HG03139 (cell line): ENCODE data around the gene LRGUK.
A peak's percentile ranks its signal among the peaks of the same experiment; 100 is the strongest.

Source experiments
- ATAC-seq: cut with Tn5 transposase; IDR thresholded peaks from one replicate; pipeline ENCODE4 v1.9.1; 2021; ENCODE audit not compliant: unreplicated experiment

LRGUK gene

GRCh38 chr7:134122980-134123379 is 4.2 kb upstream of the LRGUK start:
- no peak for ATAC-seq

- no peak for ATAC-seq
These were observed 994 bp upstream of the LRGUK start for GRCh38 chr7:134126146-134126545.

- no peak for ATAC-seq
These were observed 559 bp upstream of the LRGUK start for GRCh38 chr7:134126596-134126965.

- no peak for ATAC-seq
These were observed 1.7 kb downstream of the LRGUK start for GRCh38 chr7:134128829-134129228.

- no peak for ATAC-seq
These were observed 2.9 kb downstream of the LRGUK start for GRCh38 chr7:134129856-134130523.

GRCh38 chr7:134134004-134134403 is 6.9 kb downstream of the LRGUK start:
- no peak for ATAC-seq

- ATAC-seq, result peak; percentile 91
These were observed 14.0 kb downstream of the LRGUK start for GRCh38 chr7:134140889-134141867.

GRCh38 chr7:134141868-134142264 is 14.7 kb downstream of the LRGUK start:
- ATAC-seq, result no peak

- ATAC-seq, result no peak
These were observed 26.5 kb downstream of the LRGUK start for GRCh38 chr7:134153493-134154136.

GRCh38 chr7:134154581-134155130 is 27.5 kb downstream of the LRGUK start:
- no peak for ATAC-seq

GRCh38 chr7:134155206-134155605 is 28.1 kb downstream of the LRGUK start:
- ATAC-seq, result no peak

GRCh38 chr7:134155871-134156270 is 28.7 kb downstream of the LRGUK start:
- ATAC-seq, result no peak

GRCh38 chr7:134165252-134165651 is 38.1 kb downstream of the LRGUK start:
- ATAC-seq, result no peak

- ATAC-seq, result no peak
These were observed 40.1 kb downstream of the LRGUK start for GRCh38 chr7:134167250-134167649.

GRCh38 chr7:134167841-134168240 is 40.7 kb downstream of the LRGUK start:
- ATAC-seq, result no peak

GRCh38 chr7:134174795-134175261 is 47.7 kb downstream of the LRGUK start:
- ATAC-seq, result peak; percentile 85

- no peak for ATAC-seq
These were observed 48.3 kb downstream of the LRGUK start for GRCh38 chr7:134175334-134176036.

GRCh38 chr7:134176037-134176350 is 48.9 kb downstream of the LRGUK start:
- no peak for ATAC-seq

- ATAC-seq, result no peak
These were observed 52.2 kb downstream of the LRGUK start for GRCh38 chr7:134179036-134180011.

- no peak for ATAC-seq
These were observed 53.2 kb downstream of the LRGUK start for GRCh38 chr7:134180376-134180775.
